B cell (primary cell): ENCODE measurements around the gene CTTN.

Experiments
- EZH2 ChIP-seq: IDR thresholded peaks from 2 replicates; pipeline ENCODE4 v1.6.1; 2012; ENCODE audit warnings: borderline replicate concordance, low read depth, mild to moderate bottlenecking, moderate library complexity, low read length; ENCODE audit not compliant: insufficient read depth, poor library complexity, severe bottlenecking
- TF ChIP-seq, protein P1 (sequence below): fragments of 200-600 bp; IDR thresholded peaks from one replicate; pipeline ENCODE4 v1.8.0; 2022; ENCODE audit warnings: antibody characterized with exemption, mild to moderate bottlenecking

DNA sequence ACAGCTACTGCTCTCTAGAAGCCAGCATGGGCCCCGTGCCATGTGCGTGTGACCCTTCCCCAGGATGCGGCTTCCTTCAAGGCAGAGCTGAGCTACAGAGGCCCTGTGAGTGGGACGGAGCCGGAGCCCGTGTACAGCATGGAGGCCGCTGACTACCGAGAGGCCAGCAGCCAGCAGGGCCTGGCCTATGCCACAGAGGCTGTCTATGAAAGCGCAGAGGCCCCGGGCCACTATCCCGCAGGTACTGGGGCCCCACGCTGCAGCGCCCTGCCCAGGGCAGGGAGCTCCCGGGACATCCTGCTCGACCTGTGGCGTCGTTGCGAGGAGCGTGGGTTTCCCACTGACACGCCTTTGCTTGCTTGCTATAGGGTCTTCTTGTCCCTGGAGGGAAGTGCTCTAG is 34.7 kb downstream of the CTTN start:
- TF ChIP-seq, protein P1, sequence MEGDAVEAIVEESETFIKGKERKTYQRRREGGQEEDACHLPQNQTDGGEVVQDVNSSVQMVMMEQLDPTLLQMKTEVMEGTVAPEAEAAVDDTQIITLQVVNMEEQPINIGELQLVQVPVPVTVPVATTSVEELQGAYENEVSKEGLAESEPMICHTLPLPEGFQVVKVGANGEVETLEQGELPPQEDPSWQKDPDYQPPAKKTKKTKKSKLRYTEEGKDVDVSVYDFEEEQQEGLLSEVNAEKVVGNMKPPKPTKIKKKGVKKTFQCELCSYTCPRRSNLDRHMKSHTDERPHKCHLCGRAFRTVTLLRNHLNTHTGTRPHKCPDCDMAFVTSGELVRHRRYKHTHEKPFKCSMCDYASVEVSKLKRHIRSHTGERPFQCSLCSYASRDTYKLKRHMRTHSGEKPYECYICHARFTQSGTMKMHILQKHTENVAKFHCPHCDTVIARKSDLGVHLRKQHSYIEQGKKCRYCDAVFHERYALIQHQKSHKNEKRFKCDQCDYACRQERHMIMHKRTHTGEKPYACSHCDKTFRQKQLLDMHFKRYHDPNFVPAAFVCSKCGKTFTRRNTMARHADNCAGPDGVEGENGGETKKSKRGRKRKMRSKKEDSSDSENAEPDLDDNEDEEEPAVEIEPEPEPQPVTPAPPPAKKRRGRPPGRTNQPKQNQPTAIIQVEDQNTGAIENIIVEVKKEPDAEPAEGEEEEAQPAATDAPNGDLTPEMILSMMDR = no peak
- TF ChIP-seq EZH2 = no peak
